Neural crest cell (in vitro differentiated cells): ENCODE measurements around the gene ACTL9. TPM values are rescaled to one million over a fixed set of nuclear protein-coding genes. Genes with fewer than 3 reads are reported as not detected.

Source experiments
- DNase-seq: peaks from one replicate; pipeline ENCODE4 v3.0.0; 2021; ENCODE audit warnings: low read depth, mixed read lengths, low spot score
- H3K27ac Mint-ChIP-seq: one replicate; pipeline ENCODE4 v1.8.0; 2021; ENCODE audit warnings: mild to moderate bottlenecking, mixed read lengths; ENCODE audit not compliant: unreplicated experiment
- H3K27me3 Mint-ChIP-seq: 2 replicates; pipeline ENCODE4 v1.8.0; 2021; ENCODE audit warnings: low read depth, mild to moderate bottlenecking, mixed read lengths
- H3K36me3 Mint-ChIP-seq: 2 replicates; pipeline ENCODE4 v1.8.0; 2021; ENCODE audit warnings: low read depth, mild to moderate bottlenecking, mixed read lengths
- H3K4me1 Mint-ChIP-seq: 2 replicates; pipeline ENCODE4 v1.8.0; 2021; ENCODE audit warnings: mixed read lengths
- H3K4me3 Mint-ChIP-seq: one replicate; pipeline ENCODE4 v1.8.0; 2021; ENCODE audit warnings: mild to moderate bottlenecking, mixed read lengths
- H3K9me3 Mint-ChIP-seq: 2 replicates; pipeline ENCODE4 v1.8.0; 2021; ENCODE audit warnings: mixed read lengths
- total RNA-seq: library from RNA; stranded (reverse); gene quantifications from 2 replicates; pipeline ENCODE4 v1.2.1, GENCODE V29; 2021
- TF ChIP-seq, protein P1 (sequence below): fragments of 200-600 bp; sonication (generic); conservative IDR thresholded peaks from 2 replicates; pipeline ENCODE4 v1.5.0; 2021; ENCODE audit warnings: antibody characterized with exemption, mild to moderate bottlenecking

Gene ACTL9
- total RNA-seq, 1 donor from 2014 or later = not detected

DNA sequence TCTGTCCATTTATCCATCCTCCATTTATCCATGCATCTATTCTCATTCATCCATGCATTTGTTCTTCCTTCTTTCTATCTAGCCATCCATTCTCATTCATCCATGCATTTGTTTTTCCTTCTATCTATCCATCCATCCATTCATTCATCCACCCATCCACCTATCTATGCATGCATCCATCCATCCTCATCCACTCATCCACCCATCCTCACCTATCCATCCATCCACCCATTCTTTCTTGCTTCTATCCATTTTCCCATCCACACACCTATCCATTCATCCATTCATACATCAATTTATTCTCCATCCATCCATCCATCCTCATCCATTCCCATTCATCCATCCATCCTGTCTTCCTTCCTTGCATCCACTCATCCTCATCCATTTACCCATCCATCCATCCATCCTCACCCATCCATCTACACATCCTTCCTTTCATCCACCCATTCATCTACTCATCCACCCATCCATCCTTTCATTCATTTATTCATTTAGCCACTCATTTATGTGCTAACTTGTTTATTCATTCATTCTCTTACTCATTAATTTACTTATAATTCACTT, 20.3 kb downstream of the ACTL9 start:
- TF ChIP-seq, protein P1, sequence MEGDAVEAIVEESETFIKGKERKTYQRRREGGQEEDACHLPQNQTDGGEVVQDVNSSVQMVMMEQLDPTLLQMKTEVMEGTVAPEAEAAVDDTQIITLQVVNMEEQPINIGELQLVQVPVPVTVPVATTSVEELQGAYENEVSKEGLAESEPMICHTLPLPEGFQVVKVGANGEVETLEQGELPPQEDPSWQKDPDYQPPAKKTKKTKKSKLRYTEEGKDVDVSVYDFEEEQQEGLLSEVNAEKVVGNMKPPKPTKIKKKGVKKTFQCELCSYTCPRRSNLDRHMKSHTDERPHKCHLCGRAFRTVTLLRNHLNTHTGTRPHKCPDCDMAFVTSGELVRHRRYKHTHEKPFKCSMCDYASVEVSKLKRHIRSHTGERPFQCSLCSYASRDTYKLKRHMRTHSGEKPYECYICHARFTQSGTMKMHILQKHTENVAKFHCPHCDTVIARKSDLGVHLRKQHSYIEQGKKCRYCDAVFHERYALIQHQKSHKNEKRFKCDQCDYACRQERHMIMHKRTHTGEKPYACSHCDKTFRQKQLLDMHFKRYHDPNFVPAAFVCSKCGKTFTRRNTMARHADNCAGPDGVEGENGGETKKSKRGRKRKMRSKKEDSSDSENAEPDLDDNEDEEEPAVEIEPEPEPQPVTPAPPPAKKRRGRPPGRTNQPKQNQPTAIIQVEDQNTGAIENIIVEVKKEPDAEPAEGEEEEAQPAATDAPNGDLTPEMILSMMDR = no peak
- peaks cover 18% of the 10 kb centered on the region for H3K9me3 Mint-ChIP-seq
- no peak overlapping the region for H3K27ac Mint-ChIP-seq

DNA sequence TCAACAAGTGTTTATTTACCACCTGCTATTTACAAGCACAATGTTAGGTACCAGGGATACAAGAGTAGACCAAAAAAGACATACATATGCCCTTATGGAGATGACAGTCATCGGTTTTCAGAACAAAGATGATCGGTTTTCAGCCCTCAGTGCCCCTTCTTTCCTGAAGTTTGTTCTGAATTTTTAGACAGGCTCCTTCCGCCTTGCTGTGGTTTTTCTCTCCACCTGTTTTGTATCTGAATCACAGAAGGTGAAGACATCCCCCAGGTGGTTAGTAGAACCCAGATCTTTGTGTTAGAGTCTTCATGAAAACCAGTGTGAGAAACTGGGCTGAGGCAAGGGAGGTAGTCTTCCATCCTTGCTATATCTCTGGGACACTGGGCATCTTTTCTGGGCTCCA, 23.5 kb downstream of the ACTL9 start:
- Mint-ChIP-seq H3K9me3 (peaks cover 15% of the 10 kb centered on the region), H3K4me1 (no peaks in the 10 kb centered on the region), H3K4me3 (no peak overlapping the region), H3K27ac (no peak overlapping the region), H3K27me3 (peaks cover 16% of the 10 kb centered on the region), H3K36me3 (peaks cover 9% of the 10 kb centered on the region)
- TF ChIP-seq, protein P1 = no peak
- no peak for DNase-seq

More for the DNA sequence above, 20.3 kb downstream of the ACTL9 start:
- H3K36me3 Mint-ChIP-seq = peaks cover 9% of the 10 kb centered on the region
- H3K4me3 Mint-ChIP-seq = no peak overlapping the region
- peaks cover 23% of the 10 kb centered on the region for H3K27me3 Mint-ChIP-seq
- no peaks in the 10 kb centered on the region for H3K4me1 Mint-ChIP-seq
- no peak for DNase-seq

DNA sequence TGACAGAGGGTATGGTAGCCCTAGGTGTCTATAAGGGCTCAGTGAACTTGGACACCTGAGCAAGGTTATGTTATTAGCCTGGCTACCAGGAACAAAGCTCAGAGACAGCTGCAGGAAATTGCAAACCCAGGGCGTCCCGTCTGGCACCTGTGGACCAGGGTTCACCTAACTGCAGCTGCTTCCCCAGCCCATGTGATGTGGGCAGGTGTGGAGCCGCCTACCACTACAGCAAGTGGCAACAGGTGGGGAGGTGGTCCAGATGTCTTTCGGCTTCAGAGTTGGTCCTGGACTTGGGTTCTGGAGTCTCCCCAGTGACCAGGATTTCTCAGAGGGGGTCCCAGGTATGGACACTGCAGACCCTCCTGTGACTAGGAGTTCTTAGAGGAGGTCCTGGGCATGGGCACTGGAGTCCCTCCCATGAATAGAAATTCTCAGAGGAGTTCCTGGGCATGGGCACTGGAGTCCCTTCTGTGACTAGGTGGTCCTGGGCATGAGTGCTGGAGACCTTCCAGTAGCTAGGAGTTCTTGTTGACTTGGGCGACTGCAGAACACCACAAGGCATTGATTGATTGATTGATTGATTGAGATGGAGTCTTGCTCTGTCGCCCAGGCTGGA, 25.2 kb downstream of the ACTL9 start:
- no peak overlapping the region for H3K27ac Mint-ChIP-seq
- peaks cover 12% of the 10 kb centered on the region for H3K9me3 Mint-ChIP-seq
- TF ChIP-seq, protein P1 = no peak
- H3K4me1 Mint-ChIP-seq = no peaks in the 10 kb centered on the region
- peaks cover 15% of the 10 kb centered on the region for H3K27me3 Mint-ChIP-seq
- no peak for DNase-seq
- no peak overlapping the region for H3K4me3 Mint-ChIP-seq
- H3K36me3 Mint-ChIP-seq = peaks cover 7% of the 10 kb centered on the region

DNA sequence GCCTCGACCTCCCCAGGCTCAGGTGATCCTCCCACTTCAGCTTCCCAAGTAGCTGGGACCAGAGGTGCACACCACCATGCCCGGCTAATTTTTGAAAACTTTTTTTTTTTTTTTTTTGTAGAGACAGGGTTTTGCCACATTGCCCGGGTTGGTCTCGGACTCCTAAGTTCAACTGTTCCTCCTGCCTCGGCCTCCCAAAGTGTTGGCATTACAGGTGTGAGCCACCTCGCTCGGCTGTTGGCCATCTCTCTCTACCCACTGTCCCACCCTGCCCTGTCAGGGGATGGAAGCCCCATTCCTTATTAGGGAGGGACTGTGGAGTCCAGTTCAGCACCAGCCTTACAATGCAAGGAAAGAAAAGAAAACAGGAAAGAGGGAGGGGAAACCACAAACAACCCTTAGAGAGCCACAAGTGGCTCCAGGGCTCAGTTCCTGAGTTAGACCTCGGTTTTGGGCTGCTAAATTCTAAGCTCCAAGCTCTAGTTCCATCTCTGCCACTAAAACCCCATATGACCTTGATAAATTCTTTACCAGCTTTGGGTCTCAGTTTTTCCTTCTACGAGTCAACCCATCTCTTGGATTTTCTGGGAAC, 31.7 kb downstream of the ACTL9 start:
- TF ChIP-seq, protein P1 = no peak
- H3K4me1 Mint-ChIP-seq = no peaks in the 10 kb centered on the region

DNA sequence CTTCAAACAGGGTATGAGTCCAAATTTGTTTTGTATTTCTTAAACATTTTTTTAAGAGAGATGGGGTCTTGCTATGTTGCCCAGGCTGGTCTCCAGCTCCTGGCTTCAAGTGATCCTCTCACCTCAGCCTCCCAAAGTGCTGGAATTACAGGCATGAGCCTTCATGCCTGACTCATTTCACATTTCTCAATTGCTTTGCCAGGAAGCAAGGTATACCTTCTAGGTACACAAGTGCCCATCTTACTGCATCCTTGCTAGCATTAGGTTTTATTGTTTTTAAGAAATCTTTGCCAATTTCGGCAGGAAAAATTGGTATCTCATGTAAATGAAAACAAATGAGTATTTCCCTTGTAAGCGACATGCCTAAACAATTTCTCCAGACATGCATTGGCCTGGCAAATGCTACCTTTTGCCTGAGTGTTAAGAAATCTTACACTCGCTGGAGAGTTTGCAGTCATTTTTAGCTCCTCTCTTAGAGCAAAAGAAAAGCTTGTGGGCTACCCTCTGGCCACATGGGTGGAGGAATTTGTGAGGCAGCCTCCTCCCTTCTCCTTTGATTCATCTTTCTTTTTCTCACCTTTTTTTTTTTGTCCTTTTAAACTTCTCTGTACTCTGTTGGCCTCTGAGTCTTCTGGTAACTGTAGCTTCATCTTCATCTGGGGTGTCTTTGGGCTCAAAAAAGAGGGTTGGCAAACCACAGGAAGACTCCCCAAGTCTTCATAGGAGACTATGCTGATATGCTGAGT, 33.0 kb downstream of the ACTL9 start:
- Mint-ChIP-seq H3K9me3 (no peaks in the 10 kb centered on the region), H3K4me1 (no peaks in the 10 kb centered on the region), H3K36me3 (no peaks in the 10 kb centered on the region), H3K27me3 (peaks cover 25% of the 10 kb centered on the region), H3K27ac (no peak overlapping the region), H3K4me3 (no peak overlapping the region)
- TF ChIP-seq, protein P1 = no peak
- DNase-seq = no peak

More for the DNA sequence above, 31.7 kb downstream of the ACTL9 start:
- Mint-ChIP-seq H3K27me3 (peaks cover 22% of the 10 kb centered on the region), H3K4me3 (no peak overlapping the region), H3K9me3 (no peaks in the 10 kb centered on the region), H3K36me3 (no peaks in the 10 kb centered on the region), H3K27ac (no peak overlapping the region)
- no peak for DNase-seq
